A673 (cell line): ENCODE measurements around the gene C12orf57. TPM values are rescaled to one million over a fixed set of nuclear protein-coding genes. Genes with fewer than 3 reads are reported as not detected.

Experiments used
- BruUV-seq: library from RNA; stranded (reverse); fragments of 400-500 nt; replicated peaks from 2 replicates; lab custom pipeline; 2021; lab: Mats Ljungman, UMichigan
- CTCF ChIA-PET: fragments of 300-600 bp; sonication (Branson Sonifier 250); formaldehyde crosslinking; loops from one replicate; lab custom pipeline; 2022; ENCODE audit warnings: antibody characterized with exemption; lab: Charles Lee
- POLR2A ChIA-PET: fragments of 300-600 bp; sonication (Branson Sonifier 250); formaldehyde crosslinking; loops from one replicate; lab custom pipeline; 2022; ENCODE audit warnings: antibody characterized with exemption; ENCODE audit not compliant: low non-redundant PET; lab: Charles Lee
- DNase-seq: peaks from one replicate; pipeline ENCODE4 v3.0.0-alpha.2; 2015; ENCODE audit warnings: low spot score
- H3K27ac ChIP-seq: fragments of 200-600 bp; sonication (generic); 2 replicates; pipeline ENCODE4 v1.5.1; 2016; ENCODE audit warnings: mixed run types, low read depth, mild to moderate bottlenecking, mixed read lengths, antibody characterized with exemption, low read length; ENCODE audit not compliant: poor library complexity, severe bottlenecking
- H3K27me3 ChIP-seq: fragments of 200-600 bp; sonication (generic); replicated peaks from 2 replicates; pipeline ENCODE4 v1.6.1; 2017; ENCODE audit warnings: mixed run types, low read depth, mild to moderate bottlenecking, mixed read lengths, antibody characterized with exemption, low read length; ENCODE audit not compliant: insufficient read depth, poor library complexity
- H3K36me3 ChIP-seq: fragments of 200-600 bp; sonication (generic); 2 replicates; pipeline ENCODE4 v1.6.1; 2016; ENCODE audit warnings: mixed run types, mild to moderate bottlenecking, mixed read lengths, antibody characterized with exemption, low read length; ENCODE audit not compliant: insufficient read depth, poor library complexity, severe bottlenecking
- H3K4me1 ChIP-seq: fragments of 200-600 bp; sonication (generic); 2 replicates; pipeline ENCODE4 v1.6.1; 2017; ENCODE audit warnings: mixed run types, mild to moderate bottlenecking, mixed read lengths, antibody characterized with exemption, low read length; ENCODE audit not compliant: insufficient read depth, poor library complexity, severe bottlenecking
- H3K4me3 ChIP-seq: fragments of 200-600 bp; sonication (generic); 2 replicates; pipeline ENCODE4 v1.5.1; 2016; ENCODE audit warnings: low read depth, mixed run types, mild to moderate bottlenecking, mixed read lengths, low read length; ENCODE audit not compliant: poor library complexity, severe bottlenecking
- H3K9me3 ChIP-seq: fragments of 200-600 bp; sonication (generic); 2 replicates; pipeline ENCODE4 v1.6.1; 2016; ENCODE audit warnings: mixed run types, low read depth, mild to moderate bottlenecking, mixed read lengths, antibody characterized with exemption, low read length; ENCODE audit not compliant: poor library complexity, severe bottlenecking
- CTCF ChIP-seq: fragments of 300-800, 200-600 bp; sonication (generic); conservative IDR thresholded peaks from 2 replicates; pipeline ENCODE4 v1.5.1; 2017; ENCODE audit warnings: low read depth, mild to moderate bottlenecking, antibody characterized with exemption, low read length, moderate library complexity, mixed read lengths
- EZH2 ChIP-seq: fragments of 200-600 bp; sonication (generic); IDR thresholded peaks from 2 replicates; pipeline ENCODE4 v1.6.1; 2017; ENCODE audit warnings: borderline replicate concordance, low read depth, mild to moderate bottlenecking, mixed read lengths, antibody characterized with exemption, low read length; ENCODE audit not compliant: poor library complexity, severe bottlenecking
- intact Hi-C: fragments of 100-400 bp; cut with micrococcal nuclease; formaldehyde crosslinking; loops from one replicate; pipeline ENCODE4 v1.10.0; 2022; ENCODE audit not compliant: unreplicated experiment
- total RNA-seq: library from RNA; stranded (reverse); gene quantifications from 2 replicates; pipeline ENCODE4 v1.2.3, GENCODE V29; 2021

C12orf57 gene
- total RNA-seq, 1 experiment from 2014 or later = 260 TPM

DNA sequence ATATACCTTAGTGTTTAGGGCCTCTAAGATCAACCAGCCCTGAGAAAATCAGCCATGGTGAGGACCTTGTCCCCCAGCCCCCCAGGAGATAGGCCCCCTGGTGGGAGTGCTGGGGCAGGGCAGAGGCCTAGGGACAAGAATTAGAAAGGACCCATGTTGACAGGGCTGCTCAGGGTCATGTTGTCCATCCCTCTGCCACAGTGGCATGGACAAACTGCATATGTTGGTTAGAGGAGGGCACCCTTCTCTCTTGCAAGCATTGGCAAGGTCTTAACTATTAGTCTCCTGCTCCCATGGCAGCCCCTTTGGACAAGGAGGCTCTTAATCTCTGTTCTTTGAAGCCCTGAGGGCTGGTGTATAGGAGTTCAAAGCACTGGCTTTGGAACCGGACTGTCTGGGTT, 6.6 kb downstream of the C12orf57 start:
- Histone ChIP-seq H3K27ac (no peak overlapping the region), H3K4me3 (no peak overlapping the region), H3K27me3 (no peaks in the 10 kb centered on the region), H3K36me3 (peaks cover 6% of the 10 kb centered on the region), H3K4me1 (peaks cover 18% of the 10 kb centered on the region), H3K9me3 (no peaks in the 10 kb centered on the region)
- BruUV-seq = no TSS peak
- POLR2A ChIA-PET = no interaction called here
- CTCF ChIA-PET = interaction anchor here (1.7 kb wide), 1 partner anchor 11 kb away, joined by 3 read pairs; no protein-coding TSS in a partner anchor
- TF ChIP-seq EZH2 = no peak
- TF ChIP-seq CTCF = 0 out of 2 replicates have a peak, but pooled peaks have one; percentile 10
- intact Hi-C loops = no loop called here
- no peak for DNase-seq

GRCh38 chr12:6950811-6951540, 7.2 kb downstream of the C12orf57 start, which contains the start of gene PTPN6:
Gene PTPN6, plus strand, starts transcription at chr12:6951356. Its CDS starts 157 bp downstream, at chr12:6951513.
- H3K4me1 ChIP-seq = peaks cover 13% of the 10 kb centered on the region
- intact Hi-C loops = no loop called here
- no peak for TF ChIP-seq EZH2
- TF ChIP-seq CTCF = no peak
- peaks cover under 1% of the 10 kb centered on the region for H3K36me3 ChIP-seq
- H3K27me3 ChIP-seq = no peaks in the 10 kb centered on the region
- ChIA-PET POLR2A (no interaction called here), CTCF (interaction anchor here (1.7 kb wide), 1 partner anchor 11 kb away, joined by 3 read pairs; no protein-coding TSS in a partner anchor)
- no peak within 1 kb of the TSS for H3K4me3 ChIP-seq
- no peaks in the 10 kb centered on the region for H3K9me3 ChIP-seq
- no peak for DNase-seq
- no TSS peak for BruUV-seq
- peak within 1 kb of the TSS; percentile 82 for H3K27ac ChIP-seq

DNA sequence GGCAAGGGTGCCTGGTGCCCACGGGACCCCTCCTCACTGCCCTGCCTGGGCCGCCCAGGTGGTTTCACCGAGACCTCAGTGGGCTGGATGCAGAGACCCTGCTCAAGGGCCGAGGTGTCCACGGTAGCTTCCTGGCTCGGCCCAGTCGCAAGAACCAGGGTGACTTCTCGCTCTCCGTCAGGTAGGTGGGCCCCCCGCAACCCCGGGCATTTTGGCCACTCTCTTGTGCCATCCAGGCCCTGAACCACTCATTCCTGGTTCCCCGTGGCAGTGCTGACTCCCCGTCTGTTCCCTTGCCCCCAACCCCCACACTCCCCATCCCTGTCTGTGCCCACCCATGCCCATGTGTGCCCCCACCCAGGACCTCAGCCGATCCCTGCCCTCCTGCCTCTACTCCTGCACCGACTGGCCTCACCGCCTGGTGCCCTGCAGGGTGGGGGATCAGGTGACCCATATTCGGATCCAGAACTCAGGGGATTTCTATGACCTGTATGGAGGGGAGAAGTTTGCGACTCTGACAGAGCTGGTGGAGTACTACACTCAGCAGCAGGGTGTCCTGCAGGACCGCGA, 7.8 kb downstream of the C12orf57 start:
- H3K27ac ChIP-seq = peak overlapping the region; percentile 8
- TF ChIP-seq CTCF (no peak), EZH2 (no peak)
- no TSS peak for BruUV-seq
- no peak overlapping the region for H3K4me3 ChIP-seq
- H3K27me3 ChIP-seq = no peaks in the 10 kb centered on the region
- H3K4me1 ChIP-seq = peaks cover 13% of the 10 kb centered on the region
- ChIA-PET POLR2A (no interaction called here), CTCF (interaction anchor here (1.7 kb wide), 1 partner anchor 10 kb away, joined by 3 read pairs; no protein-coding TSS in a partner anchor)
- intact Hi-C loops = no loop called here
- no peaks in the 10 kb centered on the region for H3K36me3 ChIP-seq
- no peak for DNase-seq
- no peaks in the 10 kb centered on the region for H3K9me3 ChIP-seq
